Parathyroid adenoma (tissue), 2 donors: ENCODE results near the gene ZNF384.

Experiments used
- H2AFZ ChIP-seq: fragments of 300-600 bp; sonication (generic); one replicate; pipeline ENCODE4 v1.7.0; 2017; ENCODE audit warnings: antibody characterized with exemption, mild to moderate bottlenecking
- H3K27ac ChIP-seq: fragments of 300-600 bp; sonication (generic); one replicate; pipeline ENCODE4 v1.7.0; 2017
- H3K27me3 ChIP-seq: fragments of 300-600 bp; sonication (generic); one replicate; pipeline ENCODE4 v1.7.0; 2017; ENCODE audit warnings: low read length; ENCODE audit not compliant: control insufficient read depth, insufficient read depth
- H3K36me3 ChIP-seq: fragments of 300-600 bp; sonication (generic); one replicate; pipeline ENCODE4 v1.7.0; 2017; ENCODE audit warnings: low read length; ENCODE audit not compliant: control insufficient read depth, insufficient read depth
- H3K4me1 ChIP-seq: fragments of 300-600 bp; sonication (generic); one replicate; pipeline ENCODE4 v1.7.0; 2017; ENCODE audit warnings: control low read depth
- H3K4me2 ChIP-seq: fragments of 300-600 bp; sonication (generic); one replicate; pipeline ENCODE4 v1.7.0; 2017; ENCODE audit warnings: low read length
- H3K4me3 ChIP-seq: fragments of 300-600 bp; sonication (generic); one replicate; pipeline ENCODE4 v1.7.0; 2017; ENCODE audit warnings: low read depth, low read length
- H3K79me2 ChIP-seq: fragments of 300-600 bp; sonication (generic); one replicate; pipeline ENCODE4 v1.7.0; 2017; ENCODE audit warnings: control low read depth
- H3K9ac ChIP-seq: fragments of 300-600 bp; sonication (generic); one replicate; pipeline ENCODE4 v1.7.0; 2017; ENCODE audit warnings: mild to moderate bottlenecking
- H3K9me3 ChIP-seq: fragments of 300-600 bp; sonication (generic); one replicate; pipeline ENCODE4 v1.7.0; 2017; ENCODE audit warnings: low read length; ENCODE audit not compliant: control insufficient read depth
- TF ChIP-seq, protein P1 (sequence below): fragments of 300-600 bp; sonication (generic); IDR thresholded peaks from one replicate; pipeline ENCODE4 v1.7.0; 2017; ENCODE audit warnings: antibody characterized with exemption, mild to moderate bottlenecking
- donor health status: primary hyperparathyroidism.

The ZNF384 gene

DNA sequence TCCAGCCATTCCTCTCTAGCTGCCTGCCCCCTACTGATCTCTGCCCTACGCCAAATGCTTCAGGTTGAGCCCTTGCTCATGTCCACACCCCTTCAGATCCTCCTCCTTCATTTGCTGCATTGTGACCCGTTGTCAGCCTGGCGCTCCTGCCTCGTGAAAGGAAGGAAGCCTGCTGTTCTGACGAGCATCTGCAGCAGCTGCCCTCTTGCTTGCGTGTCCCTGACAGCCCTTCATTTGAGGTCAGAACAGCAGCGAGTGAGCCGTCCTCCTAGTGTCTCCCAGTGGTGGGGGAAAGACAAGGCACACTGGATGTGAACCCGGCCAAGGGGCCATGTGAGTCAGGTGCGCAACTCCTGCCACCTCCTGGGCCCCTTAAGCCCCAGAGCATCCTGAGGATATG, 14.5 kb upstream of the ZNF384 start:
- H3K36me3 ChIP-seq, result no peaks in the 10 kb centered on the region
- H3K27me3 ChIP-seq, result no peaks in the 10 kb centered on the region
- H3K27ac ChIP-seq, result no peak overlapping the region
- no peak overlapping the region for H3K4me2 ChIP-seq
- TF ChIP-seq, protein P1, sequence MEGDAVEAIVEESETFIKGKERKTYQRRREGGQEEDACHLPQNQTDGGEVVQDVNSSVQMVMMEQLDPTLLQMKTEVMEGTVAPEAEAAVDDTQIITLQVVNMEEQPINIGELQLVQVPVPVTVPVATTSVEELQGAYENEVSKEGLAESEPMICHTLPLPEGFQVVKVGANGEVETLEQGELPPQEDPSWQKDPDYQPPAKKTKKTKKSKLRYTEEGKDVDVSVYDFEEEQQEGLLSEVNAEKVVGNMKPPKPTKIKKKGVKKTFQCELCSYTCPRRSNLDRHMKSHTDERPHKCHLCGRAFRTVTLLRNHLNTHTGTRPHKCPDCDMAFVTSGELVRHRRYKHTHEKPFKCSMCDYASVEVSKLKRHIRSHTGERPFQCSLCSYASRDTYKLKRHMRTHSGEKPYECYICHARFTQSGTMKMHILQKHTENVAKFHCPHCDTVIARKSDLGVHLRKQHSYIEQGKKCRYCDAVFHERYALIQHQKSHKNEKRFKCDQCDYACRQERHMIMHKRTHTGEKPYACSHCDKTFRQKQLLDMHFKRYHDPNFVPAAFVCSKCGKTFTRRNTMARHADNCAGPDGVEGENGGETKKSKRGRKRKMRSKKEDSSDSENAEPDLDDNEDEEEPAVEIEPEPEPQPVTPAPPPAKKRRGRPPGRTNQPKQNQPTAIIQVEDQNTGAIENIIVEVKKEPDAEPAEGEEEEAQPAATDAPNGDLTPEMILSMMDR, result no peak
- no peaks in the 10 kb centered on the region for H3K79me2 ChIP-seq
- no peaks in the 10 kb centered on the region for H3K9me3 ChIP-seq
- peaks cover 3% of the 10 kb centered on the region for H3K4me1 ChIP-seq
- H3K9ac ChIP-seq, result no peak overlapping the region
- H2AFZ ChIP-seq, result no peak overlapping the region
- H3K4me3 ChIP-seq, result no peak overlapping the region

GRCh38 chr12:6701078-6701768, 12.0 kb upstream of the ZNF384 start:
- Histone ChIP-seq H3K79me2 (no peaks in the 10 kb centered on the region), H2AFZ (peak overlapping the region; percentile 46), H3K9ac (no peak overlapping the region), H3K4me1 (peaks cover 3% of the 10 kb centered on the region), H3K9me3 (no peaks in the 10 kb centered on the region), H3K27ac (no peak overlapping the region), H3K27me3 (no peaks in the 10 kb centered on the region), H3K36me3 (no peaks in the 10 kb centered on the region), H3K4me2 (peak overlapping the region; percentile 83), H3K4me3 (peak overlapping the region; percentile 53)
- TF ChIP-seq, protein P1, result no peak

DNA sequence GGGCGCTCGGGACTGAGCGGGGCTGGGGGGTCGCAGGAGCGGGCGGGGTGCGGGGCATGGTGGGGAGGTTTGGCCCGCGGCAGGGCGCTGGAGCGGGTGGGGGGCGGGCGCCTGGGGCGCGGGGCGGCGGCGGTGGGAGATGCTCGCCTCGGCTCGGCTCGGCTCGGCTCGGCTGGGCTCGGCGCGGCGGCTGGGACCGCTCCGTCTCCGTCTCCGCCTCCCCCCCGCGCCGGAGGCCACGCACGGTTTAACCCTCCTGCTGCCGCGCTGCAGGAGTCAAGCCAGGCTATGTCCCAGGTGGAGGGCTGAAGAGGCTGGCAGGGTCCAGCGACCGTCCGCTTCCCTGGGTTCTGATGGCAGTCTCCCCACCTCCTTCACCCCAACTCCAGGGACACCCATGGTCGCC, 11.5 kb upstream of the ZNF384 start, which contains the start of gene PIANP:
Gene PIANP, minus strand, starts transcription at position 170 of the 406 bp plus-strand sequence. CDS start 2,754 bp downstream, outside the sequence.
- no peaks in the 10 kb centered on the region for H3K79me2 ChIP-seq
- peak within 1 kb of the TSS; percentile 53 for H3K4me3 ChIP-seq
- H3K27me3 ChIP-seq, result no peaks in the 10 kb centered on the region
- H3K9me3 ChIP-seq, result no peaks in the 10 kb centered on the region
- peak within 1 kb of the TSS; percentile 83 for H3K4me2 ChIP-seq
- H3K9ac ChIP-seq, result no peak within 1 kb of the TSS
- no peaks in the 10 kb centered on the region for H3K36me3 ChIP-seq
- TF ChIP-seq, protein P1, result no peak
- peak within 1 kb of the TSS; percentile 70 for H2AFZ ChIP-seq
- no peak within 1 kb of the TSS for H3K27ac ChIP-seq
- H3K4me1 ChIP-seq, result peaks cover 3% of the 10 kb centered on the region

DNA sequence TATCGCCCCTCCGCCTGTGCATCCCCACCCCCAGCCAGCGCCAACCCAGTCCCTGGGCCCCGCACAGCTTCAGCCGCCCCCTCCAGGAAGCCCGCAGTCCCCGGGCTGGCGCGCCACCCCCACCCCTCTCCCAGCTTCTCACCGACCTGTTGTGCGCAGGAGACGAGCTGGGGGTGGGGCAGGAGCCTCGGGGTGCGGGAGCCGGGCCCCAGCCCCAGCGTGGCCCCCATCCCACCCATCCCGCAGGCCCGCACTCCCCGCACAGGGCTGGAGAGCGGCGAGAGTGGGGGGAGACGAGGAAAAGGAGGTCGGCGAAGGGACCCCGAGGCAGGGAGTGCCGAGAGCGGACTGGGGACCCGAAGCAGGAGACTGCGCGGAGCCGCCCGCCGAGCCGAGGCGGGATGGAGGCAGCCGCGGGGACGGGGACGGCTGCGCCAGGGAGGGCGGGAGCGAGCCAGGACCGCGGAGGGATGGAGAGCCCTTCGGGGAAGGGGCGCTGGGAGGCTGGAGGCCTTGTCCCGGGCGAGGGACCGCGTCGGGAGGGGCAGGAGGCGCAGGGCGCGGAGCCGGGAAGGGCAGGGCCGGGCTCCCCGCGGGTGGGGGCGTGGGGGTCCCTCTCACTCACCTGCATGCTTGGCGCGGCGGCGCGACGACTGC, 10.9 kb upstream of the ZNF384 start:
- H2AFZ ChIP-seq, result peak overlapping the region; percentile 70
- no peaks in the 10 kb centered on the region for H3K36me3 ChIP-seq
- H3K79me2 ChIP-seq, result no peaks in the 10 kb centered on the region
- H3K4me3 ChIP-seq, result peak overlapping the region; percentile 53
- TF ChIP-seq, protein P1, result no peak
- H3K4me1 ChIP-seq, result peaks cover 3% of the 10 kb centered on the region
- H3K27me3 ChIP-seq, result no peaks in the 10 kb centered on the region
- no peak overlapping the region for H3K27ac ChIP-seq
- no peaks in the 10 kb centered on the region for H3K9me3 ChIP-seq
- peak overlapping the region; percentile 83 for H3K4me2 ChIP-seq
- no peak overlapping the region for H3K9ac ChIP-seq
